Measurements from ENCODE around the gene SH3GL3.

GRCh38 chr15:83515164-83515563 is 68.0 kb downstream of the SH3GL3 start:
- no peak for TF ChIP-seq CTCF (IDR thresholded peaks at IDR 0.05)
- TF ChIP-seq RAD21 (IDR thresholded peaks at IDR 0.05; ENCODE audit: low read length) = no peak
- no peak for TF ChIP-seq REST (IDR thresholded peaks at IDR 0.05; ENCODE audit: low read depth, low read length)
- no peak for TF ChIP-seq RCOR1 (IDR thresholded peaks at IDR 0.05; ENCODE audit: low read length)
- TF ChIP-seq TAF1 (IDR thresholded peaks at IDR 0.05; ENCODE audit: borderline replicate concordance, low read depth, low read length) = no peak
- TF ChIP-seq JUND (IDR thresholded peaks at IDR 0.05) = no peak
- no peak for TF ChIP-seq POLR2AphosphoS5 (IDR thresholded peaks at IDR 0.05; ENCODE audit: low read depth, low read length)
- TF ChIP-seq MAX (IDR thresholded peaks at IDR 0.05; ENCODE audit: low read depth) = no peak
- TF ChIP-seq YY1 (IDR thresholded peaks at IDR 0.05; ENCODE audit: low read depth) = no peak
- TF ChIP-seq CHD2 (IDR thresholded peaks at IDR 0.05; ENCODE audit: low read length, partially characterized antibody) = no peak
- TF ChIP-seq ZBTB33 (IDR thresholded peaks at IDR 0.05; ENCODE audit: borderline replicate concordance, low read depth) = no peak
- TF ChIP-seq EZH2phosphoT487 (IDR thresholded peaks at IDR 0.05; ENCODE audit: borderline replicate concordance, low read depth) = no peak

Measured in SK-N-SH (cell line).